BE2C (cell line): ENCODE results near the gene OPCML.

Experiments
- DNase-seq: peaks from one replicate; pipeline ENCODE4 v3.0.0-alpha.2; 2020
- H3K27me3 ChIP-seq: fragments of 250-450 bp; sonication (Bioruptor Pico); 2 replicates; pipeline ENCODE4 v1.5.1; 2020; ENCODE audit warnings: mild to moderate bottlenecking
- H3K36me3 ChIP-seq: fragments of 250-450 bp; sonication (Bioruptor Pico); 2 replicates; pipeline ENCODE4 v1.5.1; 2020; ENCODE audit warnings: mild to moderate bottlenecking
- H3K4me1 ChIP-seq: fragments of 250-450 bp; sonication (Bioruptor Pico); 2 replicates; pipeline ENCODE4 v1.5.1; 2020
- H3K4me3 ChIP-seq: 2 replicates; pipeline ENCODE4 v1.5.1; 2011; ENCODE audit warnings: low read depth, low read length
- H3K9me3 ChIP-seq: fragments of 250-450 bp; sonication (Bioruptor Pico); 2 replicates; pipeline ENCODE4 v1.5.1; 2020
- CTCF ChIP-seq: IDR thresholded peaks from 2 replicates; pipeline ENCODE4 v1.5.1; 2012; ENCODE audit warnings: mild to moderate bottlenecking, low read depth, low read length

Gene OPCML

GRCh38 chr11:133086518-133086917 is 445.8 kb downstream of the OPCML start:
- Histone ChIP-seq H3K27me3 (peaks cover 18% of the 10 kb centered on the region), H3K4me3 (no peak overlapping the region), H3K9me3 (no peaks in the 10 kb centered on the region), H3K36me3 (no peaks in the 10 kb centered on the region), H3K4me1 (no peaks in the 10 kb centered on the region)
- TF ChIP-seq CTCF: no peak
- no peak for DNase-seq

GRCh38 chr11:133082841-133083488 is 449.3 kb downstream of the OPCML start:
- H3K9me3 ChIP-seq: no peaks in the 10 kb centered on the region
- H3K27me3 ChIP-seq: peaks cover 42% of the 10 kb centered on the region
- peak; percentile 76 for DNase-seq
- no peaks in the 10 kb centered on the region for H3K36me3 ChIP-seq
- no peaks in the 10 kb centered on the region for H3K4me1 ChIP-seq
- TF ChIP-seq CTCF: peak; percentile 33
- H3K4me3 ChIP-seq: peak overlapping the region; percentile 39

GRCh38 chr11:133082453-133082781 is 449.9 kb downstream of the OPCML start:
- Histone ChIP-seq H3K27me3 (peaks cover 46% of the 10 kb centered on the region), H3K36me3 (no peaks in the 10 kb centered on the region), H3K4me3 (no peak overlapping the region), H3K9me3 (no peaks in the 10 kb centered on the region), H3K4me1 (no peaks in the 10 kb centered on the region)
- TF ChIP-seq CTCF: no peak
- DNase-seq: peak; percentile 33

GRCh38 chr11:133081730-133082452 is 450.4 kb downstream of the OPCML start:
- H3K9me3 ChIP-seq: no peaks in the 10 kb centered on the region
- no peaks in the 10 kb centered on the region for H3K36me3 ChIP-seq
- no peak overlapping the region for H3K4me3 ChIP-seq
- no peak for DNase-seq
- no peaks in the 10 kb centered on the region for H3K4me1 ChIP-seq
- no peak for TF ChIP-seq CTCF
- H3K27me3 ChIP-seq: peaks cover 50% of the 10 kb centered on the region

- TF ChIP-seq CTCF: no peak
- H3K4me1 ChIP-seq: no peaks in the 10 kb centered on the region
- H3K27me3 ChIP-seq: peaks cover 50% of the 10 kb centered on the region
- no peaks in the 10 kb centered on the region for H3K36me3 ChIP-seq
- H3K4me3 ChIP-seq: no peak overlapping the region
- no peaks in the 10 kb centered on the region for H3K9me3 ChIP-seq
- DNase-seq: no peak
These were observed 451.3 kb downstream of the OPCML start for GRCh38 chr11:133081020-133081419.
